ENCODE data around the gene GMDS. TPM values are rescaled to one million over a fixed set of nuclear protein-coding genes. Genes with fewer than 3 reads are reported as not detected.

Gene GMDS
- total and polyA plus RNA-seq, 4 donors = 7.3 to 28.3 (median 16.1) TPM

DNA sequence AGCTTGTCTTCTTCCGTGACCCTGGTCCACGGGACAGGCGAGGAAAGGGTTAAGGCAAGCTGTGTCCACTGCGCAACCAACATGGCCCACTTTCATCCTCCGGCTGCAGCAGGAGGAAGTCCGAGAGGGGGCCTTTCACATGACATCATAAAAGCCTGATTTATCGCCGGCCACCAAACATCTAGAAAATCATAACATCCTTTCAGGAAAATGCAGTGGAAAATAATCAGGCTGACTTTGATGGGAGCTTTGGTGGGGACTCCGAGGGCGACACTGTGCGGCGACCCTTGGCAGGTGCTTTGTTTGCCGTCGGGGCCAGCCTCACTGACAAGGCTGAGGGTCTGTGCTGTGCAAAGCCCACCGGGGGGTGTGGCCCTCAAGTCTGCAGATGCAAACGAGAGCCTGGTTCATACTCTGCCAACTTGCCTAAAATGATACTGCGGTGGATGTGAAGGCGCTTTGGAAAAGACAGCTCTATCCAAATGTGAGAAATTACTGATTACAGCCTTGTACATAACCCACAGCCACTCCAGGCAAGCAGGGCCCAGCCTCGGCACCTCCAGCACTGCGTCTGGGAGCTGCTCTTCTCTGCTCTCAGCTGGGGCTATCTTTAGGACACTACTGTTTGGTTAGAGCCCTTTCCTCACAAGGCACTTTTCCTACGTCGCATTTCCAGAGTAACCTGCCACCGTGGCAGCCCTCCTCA, 609.9 kb downstream of the GMDS start:
- TF ChIP-seq, protein P1, sequence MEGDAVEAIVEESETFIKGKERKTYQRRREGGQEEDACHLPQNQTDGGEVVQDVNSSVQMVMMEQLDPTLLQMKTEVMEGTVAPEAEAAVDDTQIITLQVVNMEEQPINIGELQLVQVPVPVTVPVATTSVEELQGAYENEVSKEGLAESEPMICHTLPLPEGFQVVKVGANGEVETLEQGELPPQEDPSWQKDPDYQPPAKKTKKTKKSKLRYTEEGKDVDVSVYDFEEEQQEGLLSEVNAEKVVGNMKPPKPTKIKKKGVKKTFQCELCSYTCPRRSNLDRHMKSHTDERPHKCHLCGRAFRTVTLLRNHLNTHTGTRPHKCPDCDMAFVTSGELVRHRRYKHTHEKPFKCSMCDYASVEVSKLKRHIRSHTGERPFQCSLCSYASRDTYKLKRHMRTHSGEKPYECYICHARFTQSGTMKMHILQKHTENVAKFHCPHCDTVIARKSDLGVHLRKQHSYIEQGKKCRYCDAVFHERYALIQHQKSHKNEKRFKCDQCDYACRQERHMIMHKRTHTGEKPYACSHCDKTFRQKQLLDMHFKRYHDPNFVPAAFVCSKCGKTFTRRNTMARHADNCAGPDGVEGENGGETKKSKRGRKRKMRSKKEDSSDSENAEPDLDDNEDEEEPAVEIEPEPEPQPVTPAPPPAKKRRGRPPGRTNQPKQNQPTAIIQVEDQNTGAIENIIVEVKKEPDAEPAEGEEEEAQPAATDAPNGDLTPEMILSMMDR (IDR thresholded peaks at IDR 0.05; ENCODE audit: control extremely low read depth, extremely low read depth) = no peak
- H3K36me3 ChIP-seq (ENCODE audit: control insufficient read depth in 4 of 4, insufficient read depth in 4 of 4, low read length in 4 of 4) = no peaks in the 10 kb centered on the region
- H3K4me3 ChIP-seq = no peak overlapping the region
- 63 to 66% methylated on average over 23 of the region's 23 CpGs for WGBS, 2 donors
- H3K9ac ChIP-seq (ENCODE audit: insufficient read depth in 1 of 2, low read length in 2 of 2) = no peak overlapping the region
- H3K27ac ChIP-seq (ENCODE audit: low read depth in 1 of 2, low read length in 1 of 2) = no peak overlapping the region
- DNase-seq (peak; percentile 41 to 71 (median 57)), ATAC-seq (ENCODE audit: insufficient read depth, low FRiP score) (no peak)
- H3K27me3 ChIP-seq (ENCODE audit: control insufficient read depth in 3 of 3, insufficient read depth in 3 of 3, low read length in 2 of 3) = peaks cover 0 to 9% (median 6%) of the 10 kb centered on the region in 3 donors
- peaks cover 0 to 11% (median 4%) of the 10 kb centered on the region in 5 donors for H3K4me1 ChIP-seq (ENCODE audit: control insufficient read depth in 5 of 5, insufficient read depth in 5 of 5, low read length in 5 of 5)
- peaks cover 0 to 4% (median 0%) of the 10 kb centered on the region in 4 donors for H3K9me3 ChIP-seq (ENCODE audit: control insufficient read depth in 4 of 4, insufficient read depth in 3 of 4, low read length in 3 of 4)

DNA sequence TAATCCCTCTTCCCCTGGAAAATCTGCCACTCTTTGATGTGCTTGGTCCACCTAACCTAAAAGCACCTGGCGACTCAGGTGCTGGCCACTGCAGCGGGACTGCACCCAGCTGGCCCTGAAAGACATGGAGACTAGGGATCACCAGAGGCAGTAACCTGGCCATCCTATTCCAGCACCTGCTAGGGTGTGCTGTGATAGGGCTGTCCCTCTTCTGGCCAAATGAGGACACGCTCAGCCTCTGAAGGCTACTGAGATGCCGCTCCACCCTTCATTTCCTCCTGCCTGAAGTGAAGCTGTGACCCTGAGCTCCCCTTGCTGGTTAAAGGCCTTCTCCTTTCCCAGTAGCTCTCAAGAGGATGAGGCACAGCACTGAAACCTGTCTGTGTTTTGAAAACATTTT, 611.3 kb downstream of the GMDS start:
- ATAC-seq (ENCODE audit: insufficient read depth, low FRiP score) (no peak), DNase-seq (no peak)
- no peak overlapping the region for H3K27ac ChIP-seq (ENCODE audit: low read depth in 1 of 2, low read length in 1 of 2)
- H3K9me3 ChIP-seq (ENCODE audit: control insufficient read depth in 4 of 4, insufficient read depth in 3 of 4, low read length in 3 of 4) = no peaks in the 10 kb centered on the region
- peaks cover 0 to 11% (median 4%) of the 10 kb centered on the region in 5 donors for H3K4me1 ChIP-seq (ENCODE audit: control insufficient read depth in 5 of 5, insufficient read depth in 5 of 5, low read length in 5 of 5)
- H3K27me3 ChIP-seq (ENCODE audit: control insufficient read depth in 3 of 3, insufficient read depth in 3 of 3, low read length in 2 of 3) = peaks cover 0 to 19% (median 14%) of the 10 kb centered on the region in 3 donors
- no peaks in the 10 kb centered on the region for H3K36me3 ChIP-seq (ENCODE audit: control insufficient read depth in 4 of 4, insufficient read depth in 4 of 4, low read length in 4 of 4)
- no peak overlapping the region for H3K4me3 ChIP-seq
- 83 to 98% methylated on average over 4 of the region's 4 CpGs for WGBS, 2 donors
- no peak overlapping the region for H3K9ac ChIP-seq (ENCODE audit: insufficient read depth in 1 of 2, low read length in 2 of 2)
- TF ChIP-seq, protein P1 (IDR thresholded peaks at IDR 0.05; ENCODE audit: control extremely low read depth, extremely low read depth) = no peak

DNA sequence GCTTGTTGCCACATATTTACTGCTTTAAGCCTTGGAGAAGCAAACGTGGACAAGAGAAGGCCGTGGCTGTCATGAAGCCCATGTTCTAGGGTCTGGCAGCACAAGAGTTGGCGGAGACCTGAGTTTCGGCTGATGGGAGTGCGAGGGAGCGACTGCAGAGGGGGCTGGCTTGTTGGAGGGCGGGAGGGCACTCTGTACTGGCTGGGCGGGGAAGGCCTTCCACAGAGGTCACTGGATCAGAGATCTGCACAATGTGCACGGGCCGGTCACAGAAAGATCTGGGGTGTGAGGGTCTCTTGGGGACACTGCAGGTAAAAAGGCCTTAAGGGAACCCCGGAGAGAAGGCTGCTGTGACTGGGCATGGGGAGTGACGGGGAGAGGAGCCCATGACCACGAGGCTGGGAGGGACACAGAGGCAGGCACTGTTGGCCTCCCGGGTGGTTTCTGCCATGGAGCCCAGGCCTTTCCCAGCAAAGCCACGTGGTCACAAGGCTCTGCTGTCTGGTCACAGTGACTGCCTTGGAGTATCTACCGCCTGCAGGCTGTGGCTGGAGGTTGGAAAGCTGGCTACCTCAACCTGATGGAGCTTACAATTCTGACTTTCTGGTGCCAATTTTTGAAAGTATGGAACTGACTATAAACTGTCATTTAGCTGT, 611.9 kb downstream of the GMDS start:
- ATAC-seq (ENCODE audit: insufficient read depth, low FRiP score) = no peak
- no peaks in the 10 kb centered on the region for H3K36me3 ChIP-seq (ENCODE audit: control insufficient read depth in 4 of 4, insufficient read depth in 4 of 4, low read length in 4 of 4)
- H3K27ac ChIP-seq (ENCODE audit: low read depth in 1 of 2, low read length in 1 of 2) = no peak overlapping the region
- H3K4me1 ChIP-seq (ENCODE audit: control insufficient read depth in 5 of 5, insufficient read depth in 5 of 5, low read length in 5 of 5) = peaks cover 0 to 11% (median 4%) of the 10 kb centered on the region in 5 donors
- H3K4me3 ChIP-seq = no peak overlapping the region
- H3K9me3 ChIP-seq (ENCODE audit: control insufficient read depth in 4 of 4, insufficient read depth in 3 of 4, low read length in 3 of 4) = no peaks in the 10 kb centered on the region
- H3K9ac ChIP-seq (ENCODE audit: insufficient read depth in 1 of 2, low read length in 2 of 2) = no peak overlapping the region
- WGBS, 2 donors = 96% methylated on average over 16 of the region's 16 CpGs
- peaks cover 0 to 25% (median 20%) of the 10 kb centered on the region in 3 donors for H3K27me3 ChIP-seq (ENCODE audit: control insufficient read depth in 3 of 3, insufficient read depth in 3 of 3, low read length in 2 of 3)
- TF ChIP-seq, protein P1 (IDR thresholded peaks at IDR 0.05; ENCODE audit: control extremely low read depth, extremely low read depth) = no peak
- no peak for DNase-seq

All from lung (tissue), 12 donors.